A673 (cell line): ENCODE measurements around the gene NOX4. TPM values are rescaled to one million over a fixed set of nuclear protein-coding genes. Genes with fewer than 3 reads are reported as not detected.

Experiments
- BruUV-seq: library from RNA; stranded (reverse); fragments of 400-500 nt; replicated peaks from 2 replicates; lab custom pipeline; 2021; lab: Mats Ljungman, UMichigan
- CTCF ChIA-PET: fragments of 300-600 bp; sonication (Branson Sonifier 250); formaldehyde crosslinking; loops from one replicate; lab custom pipeline; 2022; ENCODE audit warnings: antibody characterized with exemption; lab: Charles Lee
- POLR2A ChIA-PET: fragments of 300-600 bp; sonication (Branson Sonifier 250); formaldehyde crosslinking; loops from one replicate; lab custom pipeline; 2022; ENCODE audit warnings: antibody characterized with exemption; ENCODE audit not compliant: low non-redundant PET; lab: Charles Lee
- DNase-seq: peaks from one replicate; pipeline ENCODE4 v3.0.0-alpha.2; 2015; ENCODE audit warnings: low spot score
- H3K27ac ChIP-seq: fragments of 200-600 bp; sonication (generic); 2 replicates; pipeline ENCODE4 v1.5.1; 2016; ENCODE audit warnings: mixed run types, low read depth, mild to moderate bottlenecking, mixed read lengths, antibody characterized with exemption, low read length; ENCODE audit not compliant: poor library complexity, severe bottlenecking
- H3K27me3 ChIP-seq: fragments of 200-600 bp; sonication (generic); replicated peaks from 2 replicates; pipeline ENCODE4 v1.6.1; 2017; ENCODE audit warnings: mixed run types, low read depth, mild to moderate bottlenecking, mixed read lengths, antibody characterized with exemption, low read length; ENCODE audit not compliant: insufficient read depth, poor library complexity
- H3K36me3 ChIP-seq: fragments of 200-600 bp; sonication (generic); 2 replicates; pipeline ENCODE4 v1.6.1; 2016; ENCODE audit warnings: mixed run types, mild to moderate bottlenecking, mixed read lengths, antibody characterized with exemption, low read length; ENCODE audit not compliant: insufficient read depth, poor library complexity, severe bottlenecking
- H3K4me1 ChIP-seq: fragments of 200-600 bp; sonication (generic); 2 replicates; pipeline ENCODE4 v1.6.1; 2017; ENCODE audit warnings: mixed run types, mild to moderate bottlenecking, mixed read lengths, antibody characterized with exemption, low read length; ENCODE audit not compliant: insufficient read depth, poor library complexity, severe bottlenecking
- H3K4me3 ChIP-seq: fragments of 200-600 bp; sonication (generic); 2 replicates; pipeline ENCODE4 v1.5.1; 2016; ENCODE audit warnings: low read depth, mixed run types, mild to moderate bottlenecking, mixed read lengths, low read length; ENCODE audit not compliant: poor library complexity, severe bottlenecking
- H3K9me3 ChIP-seq: fragments of 200-600 bp; sonication (generic); 2 replicates; pipeline ENCODE4 v1.6.1; 2016; ENCODE audit warnings: mixed run types, low read depth, mild to moderate bottlenecking, mixed read lengths, antibody characterized with exemption, low read length; ENCODE audit not compliant: poor library complexity, severe bottlenecking
- EZH2 ChIP-seq: fragments of 200-600 bp; sonication (generic); IDR thresholded peaks from 2 replicates; pipeline ENCODE4 v1.6.1; 2017; ENCODE audit warnings: borderline replicate concordance, low read depth, mild to moderate bottlenecking, mixed read lengths, antibody characterized with exemption, low read length; ENCODE audit not compliant: poor library complexity, severe bottlenecking
- intact Hi-C: fragments of 100-400 bp; cut with micrococcal nuclease; formaldehyde crosslinking; loops from one replicate; pipeline ENCODE4 v1.10.0; 2022; ENCODE audit not compliant: unreplicated experiment
- total RNA-seq: library from RNA; stranded (reverse); gene quantifications from 2 replicates; pipeline ENCODE4 v1.2.3, GENCODE V29; 2021
- TF ChIP-seq, protein P1 (sequence below): fragments of 300-800, 200-600 bp; sonication (generic); conservative IDR thresholded peaks from 2 replicates; pipeline ENCODE4 v1.5.1; 2017; ENCODE audit warnings: low read depth, mild to moderate bottlenecking, antibody characterized with exemption, low read length, moderate library complexity, mixed read lengths

The NOX4 gene
- total RNA-seq, 1 experiment from 2014 or later, result 0.19 TPM

DNA sequence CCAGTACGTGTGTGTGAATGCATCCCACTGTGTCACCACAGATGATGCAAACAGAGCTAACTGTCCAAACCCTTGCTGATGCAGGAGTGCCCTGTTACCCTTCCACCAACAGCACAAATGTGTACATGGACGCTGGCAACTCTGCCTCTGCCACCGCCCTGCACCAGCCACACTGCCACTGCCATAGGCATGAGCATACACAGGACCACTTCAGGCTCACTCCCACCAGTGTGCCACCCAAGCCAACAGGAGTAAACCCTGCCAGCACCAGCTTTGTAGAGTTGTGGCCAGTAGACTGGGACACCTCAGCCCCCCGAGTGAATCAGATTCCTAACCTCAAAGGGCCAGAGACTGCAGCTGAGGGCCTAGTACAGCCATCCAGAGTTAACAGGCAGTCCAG lies 34.0 kb downstream of the NOX4 start:
- Histone ChIP-seq H3K27ac (no peak overlapping the region), H3K9me3 (no peaks in the 10 kb centered on the region), H3K27me3 (no peaks in the 10 kb centered on the region), H3K4me1 (no peaks in the 10 kb centered on the region), H3K4me3 (no peak overlapping the region), H3K36me3 (no peaks in the 10 kb centered on the region)
- TF ChIP-seq, protein P1, sequence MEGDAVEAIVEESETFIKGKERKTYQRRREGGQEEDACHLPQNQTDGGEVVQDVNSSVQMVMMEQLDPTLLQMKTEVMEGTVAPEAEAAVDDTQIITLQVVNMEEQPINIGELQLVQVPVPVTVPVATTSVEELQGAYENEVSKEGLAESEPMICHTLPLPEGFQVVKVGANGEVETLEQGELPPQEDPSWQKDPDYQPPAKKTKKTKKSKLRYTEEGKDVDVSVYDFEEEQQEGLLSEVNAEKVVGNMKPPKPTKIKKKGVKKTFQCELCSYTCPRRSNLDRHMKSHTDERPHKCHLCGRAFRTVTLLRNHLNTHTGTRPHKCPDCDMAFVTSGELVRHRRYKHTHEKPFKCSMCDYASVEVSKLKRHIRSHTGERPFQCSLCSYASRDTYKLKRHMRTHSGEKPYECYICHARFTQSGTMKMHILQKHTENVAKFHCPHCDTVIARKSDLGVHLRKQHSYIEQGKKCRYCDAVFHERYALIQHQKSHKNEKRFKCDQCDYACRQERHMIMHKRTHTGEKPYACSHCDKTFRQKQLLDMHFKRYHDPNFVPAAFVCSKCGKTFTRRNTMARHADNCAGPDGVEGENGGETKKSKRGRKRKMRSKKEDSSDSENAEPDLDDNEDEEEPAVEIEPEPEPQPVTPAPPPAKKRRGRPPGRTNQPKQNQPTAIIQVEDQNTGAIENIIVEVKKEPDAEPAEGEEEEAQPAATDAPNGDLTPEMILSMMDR, result no peak
- TF ChIP-seq EZH2, result no peak
- ChIA-PET CTCF (no interaction called here), POLR2A (no interaction called here)
- no TSS peak for BruUV-seq
- intact Hi-C loops, result no loop called here
- no peak for DNase-seq

DNA sequence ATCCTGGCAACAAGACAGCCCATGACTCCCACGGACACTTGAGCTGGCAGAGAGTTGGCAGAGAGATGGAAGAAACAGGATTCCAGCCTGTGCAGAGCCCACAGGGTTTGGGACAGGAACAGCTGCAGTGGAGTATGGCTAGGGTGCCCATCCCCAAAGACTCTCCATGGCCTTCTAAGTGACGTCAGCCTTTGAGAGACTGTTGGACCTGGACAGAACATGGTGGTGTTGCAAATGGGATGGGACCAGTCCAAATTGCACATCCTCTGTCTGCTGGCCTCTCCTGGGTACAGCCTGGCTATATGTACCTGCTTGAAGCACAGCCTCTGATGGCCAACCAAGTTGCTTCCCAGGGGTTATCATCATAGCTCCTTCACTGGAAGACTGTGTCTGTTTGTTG lies 34.5 kb downstream of the NOX4 start:
- BruUV-seq, result no TSS peak
- TF ChIP-seq, protein P1, result no peak
- no peak for TF ChIP-seq EZH2
- no peak for DNase-seq
- no peak overlapping the region for H3K4me3 ChIP-seq
- POLR2A ChIA-PET, result no interaction called here
- no peaks in the 10 kb centered on the region for H3K4me1 ChIP-seq
- H3K27me3 ChIP-seq, result no peaks in the 10 kb centered on the region
- no peak overlapping the region for H3K27ac ChIP-seq
- H3K36me3 ChIP-seq, result no peaks in the 10 kb centered on the region
- intact Hi-C loops, result no loop called here
- H3K9me3 ChIP-seq, result no peaks in the 10 kb centered on the region
- CTCF ChIA-PET, result interaction anchor here (0.5 kb wide), 1 partner anchor 1783 kb away, joined by 6 read pairs; no protein-coding TSS in a partner anchor

DNA sequence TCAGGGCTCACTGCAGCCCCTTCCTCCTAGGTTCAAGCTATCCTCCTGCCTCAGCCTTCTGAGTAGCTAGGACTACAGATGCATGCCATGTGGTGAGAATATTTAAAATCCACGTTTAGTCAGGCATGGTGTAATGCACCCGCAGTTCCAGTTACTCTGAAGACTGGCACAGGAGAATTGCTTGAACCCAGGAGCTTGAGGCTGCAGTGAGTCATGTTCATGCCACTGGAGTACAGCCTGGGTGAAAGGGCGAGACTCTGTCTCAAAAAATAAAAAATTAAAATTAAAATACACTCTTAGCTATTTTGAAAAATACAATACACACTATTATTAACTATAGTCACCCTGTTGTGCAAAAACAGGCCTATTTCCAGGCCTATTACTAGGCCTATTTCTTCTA lies 38.4 kb downstream of the NOX4 start:
- Histone ChIP-seq H3K4me1 (no peaks in the 10 kb centered on the region), H3K4me3 (no peak overlapping the region), H3K36me3 (no peaks in the 10 kb centered on the region), H3K27ac (no peak overlapping the region), H3K27me3 (no peaks in the 10 kb centered on the region), H3K9me3 (no peaks in the 10 kb centered on the region)
- ChIA-PET CTCF (no interaction called here), POLR2A (no interaction called here)
- intact Hi-C loops, result no loop called here
- no peak for TF ChIP-seq EZH2
- TF ChIP-seq, protein P1, result no peak
- DNase-seq, result no peak
- no TSS peak for BruUV-seq
